DMS79 (cell line): ENCODE results near the gene CEBPG.

Experiments used
- DNase-seq: peaks from one replicate; lab custom pipeline; 2025; lab: John Stamatoyannopoulos, UW

The CEBPG gene

DNA sequence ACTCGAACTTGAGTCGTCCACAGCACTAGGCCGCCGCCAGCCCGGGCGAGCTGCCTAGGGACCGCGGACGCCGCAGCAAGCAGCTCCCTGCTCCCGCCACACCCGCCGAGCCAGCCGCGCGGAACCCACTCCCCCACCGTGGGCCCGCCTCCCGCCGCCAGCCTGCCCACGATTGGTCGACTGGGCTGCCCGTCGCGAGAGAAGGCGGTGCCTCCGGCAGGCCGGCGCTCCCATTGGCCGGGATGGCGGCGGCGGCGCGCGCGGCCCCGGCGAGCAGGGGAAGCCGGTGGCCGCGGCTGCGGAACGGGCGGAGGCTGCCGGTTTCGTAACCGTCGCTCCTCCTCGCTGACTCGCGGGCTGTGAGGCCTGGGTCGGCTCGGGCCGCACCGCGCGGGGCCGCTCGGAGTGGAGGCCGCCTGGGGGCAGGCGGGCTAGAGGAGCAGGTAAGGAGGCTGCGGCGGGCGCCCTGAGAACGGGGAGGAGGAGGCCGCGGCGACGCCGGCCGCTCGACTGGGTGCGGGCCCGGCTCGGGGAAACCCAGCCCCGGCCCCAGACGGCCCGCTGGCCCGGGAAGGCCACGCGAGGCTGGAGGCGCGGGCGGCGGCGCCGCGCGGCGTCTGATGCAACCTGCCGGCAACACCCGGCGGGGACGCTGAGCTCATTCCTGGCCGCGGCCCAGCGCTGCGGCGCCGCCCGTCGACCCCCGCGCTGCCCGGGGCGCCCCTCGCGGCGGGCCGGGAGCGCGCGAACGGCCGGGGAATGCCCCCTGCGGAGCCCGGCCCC, at the start of gene CEBPG:
Gene CEBPG, plus strand, starts transcription at position 257 of the 783 bp plus-strand sequence. CDS start 5,531 bp downstream, outside the sequence.
- peak; percentile 52 for DNase-seq

DNA sequence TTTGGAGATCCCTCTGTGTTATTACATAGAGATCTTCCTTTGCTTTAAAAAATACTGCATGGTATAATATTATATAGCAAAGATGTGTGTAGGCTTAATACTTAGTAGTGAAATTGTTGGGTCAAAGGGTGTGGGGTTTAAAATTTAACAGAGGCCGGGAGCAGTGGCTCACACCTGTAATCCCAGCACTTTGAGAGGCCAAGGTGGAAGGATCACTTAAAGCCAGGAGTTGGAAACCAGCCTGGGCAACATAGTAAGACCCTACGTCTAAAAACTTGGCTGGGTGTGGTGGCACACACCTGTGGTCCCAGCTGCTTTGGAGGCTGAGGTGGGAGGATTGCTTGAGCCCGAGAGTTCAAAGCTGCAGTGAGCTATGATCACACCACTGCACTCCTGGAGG, 48.9 kb upstream of the CEBPG start:
- no peak for DNase-seq

DNA sequence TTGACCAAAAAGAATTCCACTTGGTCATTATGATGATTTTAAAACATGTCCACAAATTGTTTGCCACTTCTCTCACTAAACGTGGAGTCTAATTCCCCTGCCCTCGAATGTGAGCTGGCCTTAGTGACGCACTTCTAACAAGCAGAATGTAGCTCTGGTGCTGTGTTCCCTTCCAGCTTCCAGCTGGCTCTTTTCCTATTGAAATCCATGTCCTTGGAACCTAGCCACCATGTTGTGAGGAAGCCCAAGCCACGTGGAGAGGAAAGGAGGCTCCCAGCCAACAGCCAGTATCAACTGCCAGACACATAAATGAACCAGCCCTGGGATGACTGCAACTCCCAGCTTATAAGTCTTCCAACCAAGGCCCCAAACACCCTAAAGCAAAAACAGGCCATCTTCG, 47.6 kb upstream of the CEBPG start:
- no peak for DNase-seq

DNA sequence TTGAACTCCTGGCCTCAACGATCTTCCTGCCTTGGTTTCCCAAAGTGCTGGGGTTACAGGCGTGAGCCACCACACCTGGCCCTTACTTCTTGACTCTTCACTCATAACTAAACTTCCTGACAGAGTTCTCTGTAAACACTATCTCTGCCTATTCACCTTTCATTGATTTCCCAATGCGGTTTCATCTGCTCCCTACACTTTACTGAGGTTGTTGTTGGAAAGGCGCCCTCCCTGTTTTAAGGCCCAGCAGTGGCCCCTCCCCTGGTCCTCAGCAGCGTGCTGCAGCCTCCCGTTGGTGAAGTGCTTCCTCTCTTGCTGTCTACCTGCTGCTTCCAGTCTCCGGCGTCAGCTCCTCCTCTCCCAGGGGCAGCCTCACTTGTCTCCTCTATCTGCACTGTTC, 44.4 kb upstream of the CEBPG start:
- no peak for DNase-seq

DNA sequence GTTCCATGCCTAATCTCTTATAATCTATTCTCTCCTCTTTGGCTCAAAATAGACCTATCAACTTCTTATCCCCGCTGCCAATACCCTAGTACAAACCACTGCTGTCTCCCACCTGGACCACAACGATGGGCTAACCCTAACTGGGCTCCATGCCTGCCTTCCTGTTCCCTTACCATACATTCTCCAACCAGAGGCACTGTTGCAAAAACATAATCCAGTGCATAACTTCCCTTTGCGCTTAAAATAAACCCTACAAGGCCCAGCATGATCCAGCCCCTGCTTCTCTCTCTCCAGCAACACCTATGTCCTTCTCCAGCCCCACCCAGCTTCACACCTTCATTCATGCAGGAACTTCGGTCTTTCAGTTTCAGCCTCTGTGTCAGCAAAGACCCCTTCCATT, 43.8 kb upstream of the CEBPG start:
- no peak for DNase-seq

DNA sequence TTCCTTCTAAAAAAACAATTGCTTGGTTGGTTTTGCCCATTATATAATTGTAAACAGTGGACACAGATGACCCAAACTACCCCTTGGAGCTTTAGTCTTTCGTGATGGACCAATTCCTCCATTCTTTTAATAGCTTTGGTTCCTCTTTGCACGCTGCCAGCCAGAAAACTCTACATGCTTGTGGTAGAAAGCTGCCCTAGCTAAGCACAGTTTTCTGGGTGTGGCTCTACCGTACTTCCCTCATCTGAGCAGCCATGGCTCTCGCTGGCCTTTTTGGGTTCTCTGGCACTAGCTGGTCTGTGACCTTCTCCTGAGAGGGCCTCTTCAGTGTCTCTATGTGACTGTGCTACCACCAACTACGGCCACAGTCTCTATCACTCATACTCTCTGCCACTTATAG, 41.3 kb upstream of the CEBPG start:
- DNase-seq, result no peak

DNA sequence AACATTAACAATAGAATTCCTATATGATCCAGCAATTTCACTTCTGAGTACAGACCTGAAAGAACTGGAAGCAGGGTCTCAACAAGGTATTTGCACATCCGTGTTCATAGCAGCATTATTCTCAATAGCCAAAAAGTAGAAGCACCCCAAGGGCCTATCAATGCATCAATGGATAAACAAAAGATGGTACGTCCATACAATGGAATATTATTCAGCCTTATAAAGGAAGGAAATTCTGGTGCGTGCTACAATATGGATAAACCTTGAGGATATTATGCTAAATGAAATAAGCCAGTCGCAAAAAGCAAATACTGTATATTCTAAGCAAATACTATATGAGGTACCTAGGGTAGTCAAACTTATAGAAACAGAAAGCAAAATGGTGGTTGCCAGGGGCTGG, 40.4 kb upstream of the CEBPG start:
- DNase-seq, result no peak

DNA sequence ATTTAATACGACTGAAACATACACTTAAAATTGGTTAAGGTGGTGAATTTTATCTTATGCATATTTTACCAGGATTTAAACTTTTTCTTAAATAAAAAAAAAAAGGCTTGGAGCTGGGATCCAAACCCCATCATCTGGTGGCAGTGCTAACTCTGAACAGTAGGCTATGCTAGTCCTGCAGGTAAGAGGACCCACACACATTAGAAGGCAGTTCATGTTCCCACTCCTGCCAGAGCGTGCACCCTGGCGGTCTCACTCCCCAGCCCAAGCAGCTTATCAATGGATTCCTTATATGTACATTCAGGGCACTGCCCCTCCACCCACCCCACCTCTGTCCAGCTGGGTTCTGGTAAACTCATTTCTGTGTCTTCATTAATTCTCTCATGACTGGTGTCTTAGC, 39.9 kb upstream of the CEBPG start:
- DNase-seq, result no peak

DNA sequence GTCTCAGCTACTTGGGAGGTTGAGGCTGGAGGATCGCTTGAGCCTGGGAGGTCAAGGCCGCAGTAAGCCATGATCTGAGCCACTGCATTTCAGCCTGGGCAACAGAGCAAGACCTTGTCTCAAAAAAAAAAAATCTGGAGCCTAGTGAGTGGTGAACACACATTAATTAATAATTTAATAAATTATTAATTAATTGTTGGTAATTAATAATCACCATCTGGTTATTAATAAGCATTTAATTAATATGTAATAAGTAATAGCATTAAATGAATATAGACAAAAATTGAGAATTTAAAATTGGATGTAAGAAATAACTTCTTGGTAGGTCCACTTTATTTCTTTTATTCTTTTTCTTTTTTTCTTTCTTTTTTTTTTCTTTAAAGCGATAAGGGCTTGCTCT, 39.2 kb upstream of the CEBPG start:
- DNase-seq, result no peak

DNA sequence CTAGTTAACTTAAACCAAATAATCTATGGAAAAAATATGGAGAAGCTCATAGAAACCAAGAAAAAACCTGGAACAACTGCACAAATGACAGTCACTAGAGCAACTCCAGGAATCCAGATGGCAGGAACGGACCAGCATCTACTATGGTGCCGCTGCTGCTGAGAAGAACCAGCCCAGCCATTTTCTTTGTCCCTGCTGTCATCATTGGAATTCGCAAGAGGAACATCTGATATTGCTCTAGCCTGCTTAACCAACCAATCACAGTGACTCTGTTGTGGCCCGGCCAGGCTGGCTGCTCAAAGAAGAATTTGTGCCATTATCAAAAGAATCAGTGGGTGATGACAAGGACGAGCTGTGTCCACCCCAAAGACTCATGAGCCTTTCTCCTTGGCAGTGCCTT, 38.1 kb upstream of the CEBPG start:
- DNase-seq, result no peak

DNA sequence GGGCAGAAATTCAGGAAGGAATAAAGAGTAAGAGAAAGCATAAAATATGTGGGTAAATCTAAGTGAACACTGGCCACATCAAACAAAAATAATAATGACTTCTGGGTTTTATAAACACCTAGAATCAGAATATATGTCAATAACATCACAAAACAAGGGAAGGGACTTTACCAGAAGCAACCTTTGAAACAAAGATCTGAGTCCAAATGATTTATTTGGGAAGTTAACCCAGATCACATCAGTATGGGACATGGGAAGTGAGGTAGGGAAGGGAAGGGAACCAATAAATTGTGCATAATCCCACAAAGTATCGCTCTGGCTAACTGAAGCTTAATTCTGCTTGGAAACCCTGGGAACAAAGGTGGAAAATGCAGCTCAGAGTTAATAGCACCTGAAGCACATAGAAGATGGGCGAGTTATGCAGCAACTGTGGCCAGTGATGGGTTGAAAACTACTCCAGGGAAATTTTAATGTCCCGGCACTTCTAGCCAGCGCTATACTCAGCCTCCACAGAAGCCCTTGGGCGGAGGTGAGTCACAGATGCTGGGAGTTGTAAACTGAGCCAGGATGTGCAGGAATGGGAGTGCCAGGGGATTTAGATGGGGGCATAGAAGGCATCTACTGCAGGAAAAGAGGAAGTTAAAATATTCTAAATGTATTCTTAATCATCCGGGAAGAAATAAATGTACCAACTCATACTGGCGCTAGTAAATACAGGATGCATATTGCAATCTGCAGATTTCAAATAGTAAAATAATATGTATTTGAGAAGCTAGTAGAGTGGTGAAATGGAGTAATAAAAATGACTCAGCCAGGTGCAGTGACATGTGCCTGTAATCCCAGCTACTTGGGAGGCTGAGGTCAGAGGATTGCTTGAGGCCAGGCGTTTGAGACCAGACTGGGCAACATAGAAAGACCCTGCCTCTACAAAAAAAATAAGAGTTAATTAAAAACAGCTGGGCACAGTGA, 34.2 kb upstream of the CEBPG start:
- no peak for DNase-seq

DNA sequence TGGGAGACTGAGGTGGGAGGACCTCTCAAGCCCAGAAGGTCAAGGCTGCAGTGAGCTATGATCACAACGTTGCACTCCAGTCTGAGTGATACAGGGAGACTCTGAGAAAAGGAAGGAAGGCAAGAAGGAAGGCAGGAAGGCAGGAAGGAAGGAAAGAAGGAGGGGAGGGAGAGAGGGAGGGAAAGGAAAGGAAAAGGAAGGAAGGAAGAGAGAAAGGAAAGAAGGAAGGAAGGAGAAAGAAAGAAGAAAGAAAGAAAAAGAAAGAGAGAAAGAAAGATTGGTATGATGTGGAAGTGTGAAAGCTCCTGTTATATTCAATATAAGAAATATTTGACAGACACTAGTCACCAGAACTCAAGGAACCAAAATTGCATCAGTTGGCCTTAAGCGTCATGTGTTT, 32.5 kb upstream of the CEBPG start:
- DNase-seq, result no peak

DNA sequence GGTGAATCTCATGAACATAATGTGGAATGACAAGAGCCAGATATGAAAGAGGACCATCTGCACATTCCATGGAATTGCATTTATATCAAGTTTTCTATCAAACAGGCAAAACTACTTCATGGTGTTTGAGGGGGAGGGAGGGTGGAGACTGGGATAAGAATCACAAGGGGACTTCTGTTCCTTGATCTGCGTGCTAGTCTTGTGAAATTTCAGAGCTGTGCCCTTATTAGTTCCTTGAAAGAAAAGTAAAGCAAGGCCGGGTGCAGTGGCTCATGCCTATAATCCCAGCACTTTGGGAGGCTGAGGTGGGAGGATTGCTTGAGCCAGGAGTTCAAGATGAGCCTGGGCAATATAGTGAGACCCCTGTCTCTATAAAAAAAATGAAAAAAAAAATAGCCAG, 30.2 kb upstream of the CEBPG start:
- DNase-seq, result no peak

DNA sequence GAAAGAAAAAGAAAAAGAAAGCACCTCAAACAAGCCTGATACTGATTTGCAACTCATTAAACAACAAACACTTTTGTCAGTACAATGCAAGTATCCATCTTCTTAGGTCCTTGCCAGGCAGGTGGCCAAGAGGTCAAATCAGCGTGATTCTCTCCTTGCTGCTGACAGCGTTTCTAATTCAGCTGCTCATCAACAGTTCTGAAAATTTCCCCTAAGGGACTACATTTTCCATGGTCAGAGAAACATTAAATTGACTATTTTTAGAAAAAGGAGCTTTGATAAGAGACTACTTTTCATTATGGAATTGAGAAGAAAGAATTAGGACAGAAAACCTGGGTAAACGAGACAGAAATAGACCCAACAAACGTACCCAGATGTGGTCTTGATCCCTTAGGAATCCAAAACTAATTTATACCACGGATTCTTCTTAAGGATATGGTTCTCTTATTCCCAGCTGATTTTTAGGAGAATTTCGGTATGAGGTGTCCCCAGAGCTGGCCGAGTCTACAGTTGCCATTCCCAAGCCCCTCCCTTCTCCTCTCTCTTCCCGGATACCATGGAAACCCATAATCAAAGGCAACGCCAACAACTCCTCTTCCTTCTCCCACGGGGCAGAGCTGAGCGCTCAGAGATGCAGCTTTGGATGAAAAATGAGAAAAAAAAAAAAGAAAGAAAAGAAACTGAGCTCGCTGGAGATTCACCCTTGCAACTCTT, 29.5 kb upstream of the CEBPG start:
- DNase-seq, result no peak

DNA sequence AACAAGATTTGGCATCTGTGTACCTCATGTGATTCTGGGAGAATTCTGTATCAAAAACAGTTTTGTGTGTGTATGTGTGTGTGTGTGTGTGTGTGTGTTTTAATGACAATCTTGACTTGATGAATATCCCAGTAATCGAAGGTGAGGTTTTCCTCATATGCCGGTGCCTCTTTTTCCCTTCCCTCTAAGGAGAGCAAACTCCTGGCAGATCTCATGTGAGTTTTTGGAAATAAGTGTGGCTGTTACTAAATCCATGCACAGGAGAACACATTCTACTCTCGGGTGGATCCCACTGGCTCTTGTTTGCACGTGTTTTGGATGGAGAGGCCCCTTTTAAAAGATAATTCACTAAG, 29.0 kb upstream of the CEBPG start:
- no peak for DNase-seq

DNA sequence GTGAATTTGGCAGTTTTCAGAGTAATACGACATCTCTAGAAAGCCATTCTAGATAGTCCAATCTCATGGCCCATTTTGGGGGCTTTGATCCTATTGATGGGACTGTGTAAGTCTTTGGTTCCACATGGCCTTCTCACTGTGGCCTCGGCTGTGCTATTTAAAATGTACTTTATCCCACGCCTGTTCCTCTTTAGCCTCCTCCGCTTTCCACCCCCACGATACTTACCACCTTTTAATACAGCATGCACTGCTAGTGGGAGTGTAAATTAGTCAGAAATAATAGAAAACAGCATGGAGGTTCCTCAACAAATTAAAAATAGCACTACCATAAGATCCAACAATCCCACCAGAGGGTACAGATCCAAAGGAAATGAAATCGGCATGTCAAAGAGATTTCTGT, 28.3 kb upstream of the CEBPG start:
- DNase-seq, result no peak

DNA sequence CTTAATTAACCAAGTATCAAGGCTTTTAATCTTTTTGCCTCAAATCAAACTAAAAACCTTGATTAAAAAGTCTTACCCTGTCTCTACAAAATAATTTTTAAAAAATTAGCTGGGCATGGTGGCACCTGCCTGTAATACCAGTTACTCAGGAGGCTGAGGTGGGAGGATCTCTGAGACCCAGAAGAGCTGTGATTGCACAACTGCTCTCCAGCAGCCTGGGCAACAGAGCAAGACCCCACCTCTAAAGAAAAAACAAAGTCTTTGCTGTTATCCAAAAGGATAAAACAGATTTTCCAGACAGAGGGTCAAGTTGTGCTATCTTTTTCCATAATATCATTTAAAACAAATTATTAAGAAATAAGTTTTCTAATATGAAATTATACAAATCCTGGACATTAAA, 26.8 kb upstream of the CEBPG start:
- DNase-seq, result no peak

DNA sequence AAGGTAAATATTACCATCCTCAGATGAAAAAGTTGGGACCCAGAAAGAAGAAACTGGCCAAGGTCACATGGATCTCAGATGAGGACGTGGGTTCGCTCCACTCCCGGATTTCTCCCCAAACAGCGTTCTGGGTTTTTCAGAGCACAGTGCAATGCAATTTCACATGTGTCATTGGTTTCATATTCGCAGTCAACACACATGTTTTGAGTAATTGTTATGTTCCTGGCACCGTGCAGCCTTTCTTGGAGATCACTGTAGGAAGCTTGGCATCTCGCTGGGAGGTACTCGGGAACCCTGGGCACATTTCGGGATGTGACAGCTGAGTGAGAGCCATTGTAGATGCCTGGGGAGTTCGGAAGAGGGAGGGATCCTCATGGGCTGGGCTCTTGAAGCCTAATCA, 26.2 kb upstream of the CEBPG start:
- DNase-seq, result no peak

DNA sequence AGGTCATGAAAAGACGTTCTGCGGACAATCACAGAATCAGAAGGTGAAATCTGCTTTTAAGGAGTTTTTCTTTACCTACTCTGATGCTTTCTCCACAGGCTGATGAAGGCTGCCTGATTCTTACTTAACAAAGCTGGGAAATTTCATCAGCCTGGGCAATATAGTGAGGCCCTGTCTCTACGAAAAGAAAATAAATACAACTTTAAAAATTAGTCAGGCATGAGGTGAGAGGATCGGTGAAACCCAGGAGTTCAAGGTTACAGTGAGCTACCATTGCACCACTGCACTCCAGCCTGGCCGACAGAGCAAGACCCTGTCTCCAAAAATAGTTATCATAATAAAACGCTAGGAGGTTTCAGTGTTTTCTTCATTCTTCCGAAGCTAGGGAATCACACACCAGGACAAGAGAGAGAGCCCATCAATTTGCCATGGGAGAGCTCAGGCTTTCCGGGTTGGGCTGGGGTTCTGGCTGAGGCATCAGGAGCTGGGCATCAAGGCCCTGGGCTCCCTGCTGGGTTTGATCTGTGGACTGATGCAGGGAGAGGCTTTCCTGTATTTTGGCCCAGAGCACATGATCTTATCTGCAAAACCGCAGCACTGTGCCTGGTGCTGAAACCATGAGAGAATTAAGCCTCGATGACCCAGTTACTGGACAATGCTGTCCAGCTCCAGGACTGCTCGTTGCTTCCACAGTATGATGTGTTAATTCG, 25.1 kb upstream of the CEBPG start:
- no peak for DNase-seq

DNA sequence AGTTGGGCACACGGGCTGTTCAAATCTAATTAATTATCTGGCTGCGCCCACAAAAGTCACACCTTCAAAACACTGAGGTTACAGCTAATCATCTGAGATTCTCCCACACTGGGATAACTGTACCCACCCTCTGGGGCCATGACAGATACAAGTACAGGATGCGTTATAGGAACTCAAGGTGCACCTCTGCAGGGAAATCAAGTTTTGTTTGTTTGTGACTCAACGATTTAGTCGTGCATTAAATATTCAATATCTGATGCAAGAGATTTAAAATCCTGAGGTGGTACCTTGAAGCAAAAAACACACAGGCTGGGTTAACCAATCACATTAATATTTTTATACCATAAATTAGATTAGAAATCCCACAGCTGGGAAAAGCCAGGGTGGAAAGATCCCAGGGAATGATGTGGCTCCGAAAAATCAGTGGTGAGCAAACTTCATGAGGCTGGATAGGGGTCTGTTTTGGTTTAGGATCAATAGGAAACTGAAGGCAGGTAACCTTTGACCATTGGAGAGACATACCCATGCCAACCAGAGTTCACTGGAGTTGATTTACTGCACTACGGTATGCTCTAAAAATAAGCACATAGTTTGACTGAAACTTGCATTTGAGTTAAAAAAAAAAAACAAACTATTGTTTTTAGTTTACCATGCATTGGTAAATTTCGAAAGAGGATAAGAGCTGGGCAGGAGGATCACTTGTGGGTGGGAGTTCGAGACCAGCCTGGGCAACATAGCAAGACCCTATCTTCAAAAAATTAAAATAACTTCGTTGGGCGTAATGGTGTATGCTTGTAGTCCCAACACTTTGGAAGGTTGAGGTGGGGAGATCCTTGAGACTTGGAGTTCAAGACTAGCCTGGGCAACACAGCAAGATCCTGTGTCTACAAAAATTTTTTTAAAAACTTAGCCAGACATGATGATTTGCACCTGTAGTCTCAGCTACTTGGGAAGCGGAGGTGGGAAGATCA, 23.9 kb upstream of the CEBPG start:
- DNase-seq, result no peak
